OCI-LY1 (cell line): ENCODE measurements around the gene SLC3A2.

Source experiments
- H2AFZ ChIP-seq: fragments of 200-600 bp; sonication (generic), shearing (Covaris generic); 2 replicates; pipeline ENCODE4 v1.6.0; 2014; ENCODE audit warnings: antibody characterized with exemption, mild to moderate bottlenecking, low read length
- H3F3A ChIP-seq: fragments of 200-600 bp; sonication (generic), shearing (Covaris generic); 2 replicates; pipeline ENCODE4 v1.6.0; 2014; ENCODE audit warnings: mild to moderate bottlenecking, antibody characterized with exemption, low read length, moderate library complexity; ENCODE audit not compliant: insufficient read depth
- H3K27ac ChIP-seq: fragments of 200-600 bp; sonication (generic); 2 replicates; pipeline ENCODE4 v1.5.1; 2014; ENCODE audit warnings: low read length, mixed run types, mild to moderate bottlenecking, low read depth; ENCODE audit not compliant: poor library complexity, severe bottlenecking
- H3K27me3 ChIP-seq: fragments of 200-600 bp; sonication (generic); 2 replicates; pipeline ENCODE4 v1.6.0; 2014; ENCODE audit warnings: antibody characterized with exemption, mild to moderate bottlenecking, low read length, moderate library complexity; ENCODE audit not compliant: insufficient read depth
- H3K36me3 ChIP-seq: fragments of 200-600 bp; sonication (generic); 2 replicates; pipeline ENCODE4 v1.6.1; 2014; ENCODE audit warnings: mild to moderate bottlenecking, antibody characterized with exemption, low read length, moderate library complexity, mixed read lengths; ENCODE audit not compliant: insufficient read depth
- H3K4me1 ChIP-seq: fragments of 200-600 bp; sonication (generic); 2 replicates; pipeline ENCODE4 v1.5.1; 2014; ENCODE audit warnings: mild to moderate bottlenecking, low read length, moderate library complexity; ENCODE audit not compliant: insufficient read depth, severe bottlenecking
- H3K4me2 ChIP-seq: fragments of 200-600 bp; sonication (generic), shearing (Covaris generic); 2 replicates; pipeline ENCODE4 v1.6.1; 2014; ENCODE audit warnings: low read length
- H3K4me3 ChIP-seq: fragments of 200-600 bp; sonication (generic); 2 replicates; pipeline ENCODE4 v1.5.1; 2014; ENCODE audit warnings: low read length, low read depth, mild to moderate bottlenecking, mixed read lengths; ENCODE audit not compliant: poor library complexity, severe bottlenecking
- H3K79me2 ChIP-seq: fragments of 200-600 bp; shearing (Covaris generic); 2 replicates; pipeline ENCODE4 v1.6.1; 2016; ENCODE audit warnings: mixed run types, low read length, mixed read lengths; ENCODE audit not compliant: insufficient read depth
- H3K9ac ChIP-seq: fragments of 200-600 bp; sonication (generic), shearing (Covaris generic); 2 replicates; pipeline ENCODE4 v1.6.1; 2014; ENCODE audit warnings: mild to moderate bottlenecking, low read length, mixed read lengths
- H3K9me2 ChIP-seq: fragments of 200-600 bp; sonication (generic), shearing (Covaris generic); 2 replicates; pipeline ENCODE4 v1.6.1; 2014; ENCODE audit warnings: low read depth, mild to moderate bottlenecking, low read length, mixed read lengths
- H3K9me3 ChIP-seq: fragments of 200-600 bp; shearing (Covaris generic); 2 replicates; pipeline ENCODE4 v1.6.1; 2014; ENCODE audit warnings: low read length, mixed read lengths
- H4K20me1 ChIP-seq: fragments of 200-600 bp; sonication (generic), shearing (Covaris generic); 2 replicates; pipeline ENCODE4 v1.6.0; 2016; ENCODE audit warnings: mild to moderate bottlenecking, low read length; ENCODE audit not compliant: insufficient read depth
- CTCF ChIP-seq: fragments of 200-600 bp; sonication (generic), shearing (Covaris generic); IDR thresholded peaks from 2 replicates; pipeline ENCODE4 v1.5.1; 2017; ENCODE audit warnings: mild to moderate bottlenecking, antibody characterized with exemption, low read length, moderate library complexity, mixed read lengths
- EZH2 ChIP-seq: fragments of 200-600 bp; sonication (generic), shearing (Covaris generic); IDR thresholded peaks from 2 replicates; pipeline ENCODE4 v1.8.0; 2017; ENCODE audit warnings: borderline replicate concordance, mixed run types, mild to moderate bottlenecking, antibody characterized with exemption, low read length, moderate library complexity, mixed read lengths

Gene SLC3A2

GRCh38 chr11:62908468-62909072, 27.9 kb downstream of the SLC3A2 start:
- TF ChIP-seq EZH2 (no peak), CTCF (no peak)

GRCh38 chr11:62909107-62909894, 28.6 kb downstream of the SLC3A2 start:
- Histone ChIP-seq H3K79me2 (no peaks in the 10 kb centered on the region), H3K36me3 (no peaks in the 10 kb centered on the region), H2AFZ (no peak overlapping the region), H3K27me3 (0 out of 2 replicates have a peak, but pooled peaks cover 3% of the 10 kb centered on the region), H3K9ac (no peak overlapping the region), H3K4me3 (no peak overlapping the region), H3F3A (no peaks in the 10 kb centered on the region), H4K20me1 (no peaks in the 10 kb centered on the region), H3K9me3 (no peaks in the 10 kb centered on the region), H3K4me1 (no peaks in the 10 kb centered on the region), H3K9me2 (no peaks in the 10 kb centered on the region), H3K4me2 (no peak overlapping the region), H3K27ac (no peak overlapping the region)
- no peak for TF ChIP-seq EZH2
- TF ChIP-seq CTCF: peak; percentile 63

More at GRCh38 chr11:62908468-62909072, 27.9 kb downstream of the SLC3A2 start:
- no peak overlapping the region for H3K4me2 ChIP-seq
- no peaks in the 10 kb centered on the region for H3K36me3 ChIP-seq
- H3F3A ChIP-seq: no peaks in the 10 kb centered on the region
- no peaks in the 10 kb centered on the region for H3K9me3 ChIP-seq
- no peaks in the 10 kb centered on the region for H3K79me2 ChIP-seq
- H3K27me3 ChIP-seq: 0 out of 2 replicates have a peak, but pooled peaks cover 3% of the 10 kb centered on the region
- H3K9ac ChIP-seq: no peak overlapping the region
- H3K9me2 ChIP-seq: no peaks in the 10 kb centered on the region
- no peak overlapping the region for H2AFZ ChIP-seq
- H4K20me1 ChIP-seq: no peaks in the 10 kb centered on the region
- H3K27ac ChIP-seq: no peak overlapping the region
- no peaks in the 10 kb centered on the region for H3K4me1 ChIP-seq
- H3K4me3 ChIP-seq: no peak overlapping the region

GRCh38 chr11:62910141-62910882, 29.6 kb downstream of the SLC3A2 start:
- no peak overlapping the region for H3K27ac ChIP-seq
- no peaks in the 10 kb centered on the region for H3K9me3 ChIP-seq
- H2AFZ ChIP-seq: no peak overlapping the region
- H3K4me1 ChIP-seq: no peaks in the 10 kb centered on the region
- TF ChIP-seq EZH2 (no peak), CTCF (no peak)
- no peaks in the 10 kb centered on the region for H3K9me2 ChIP-seq
- H3K9ac ChIP-seq: no peak overlapping the region
- H4K20me1 ChIP-seq: no peaks in the 10 kb centered on the region
- no peaks in the 10 kb centered on the region for H3F3A ChIP-seq
- H3K4me3 ChIP-seq: no peak overlapping the region
- no peak overlapping the region for H3K4me2 ChIP-seq
- H3K27me3 ChIP-seq: 0 out of 2 replicates have a peak, but pooled peaks cover 3% of the 10 kb centered on the region
- H3K36me3 ChIP-seq: no peaks in the 10 kb centered on the region
- no peaks in the 10 kb centered on the region for H3K79me2 ChIP-seq
